SK-N-MC (cell line): ENCODE results near the gene XPC.

Source experiments
- FOXP2 ChIP-seq: optimal IDR thresholded peaks from 2 replicates; pipeline ENCODE3; 2011; ENCODE audit warnings: mild to moderate bottlenecking, moderate library complexity; ENCODE audit not compliant: insufficient read depth; ENCODE audit errors: extremely low read length, control extremely low read depth
- POLR2AphosphoS5 ChIP-seq: IDR thresholded peaks from 2 replicates; pipeline ENCODE4 v1.6.1; 2012; ENCODE audit warnings: mild to moderate bottlenecking, low read depth, low read length, borderline replicate concordance

GRCh38 chr3:14126887-14127505 lies 51.4 kb downstream of the XPC start:
- no peak for TF ChIP-seq FOXP2
- TF ChIP-seq POLR2AphosphoS5 = no peak
